Endothelial cell of umbilical vein (primary cell): ENCODE measurements around the gene TRAPPC2L. TPM values are rescaled to one million over a fixed set of nuclear protein-coding genes. Genes with fewer than 3 reads are reported as not detected.

Experiments
- BruUV-seq: library from RNA; stranded (reverse); fragments of 400-500 nt; replicated peaks from 2 replicates; lab custom pipeline; 2021; lab: Mats Ljungman, UMichigan
- CTCF ChIA-PET: fragments of 300-600, 350-600 bp; sonication (Branson Sonifier 250); formaldehyde crosslinking; loops from one replicate; lab custom pipeline; 2021; ENCODE audit warnings: antibody characterized with exemption, inconsistent platforms; lab: Charles Lee
- POLR2A ChIA-PET: fragments of 300-600, 350-600 bp; sonication (Branson Sonifier 250); formaldehyde crosslinking; loops from one replicate; lab custom pipeline; 2021; ENCODE audit warnings: antibody characterized with exemption, inconsistent platforms; lab: Charles Lee
- DNase-seq: peaks from one replicate; pipeline ENCODE4 v3.0.0-alpha.2; 2011; ENCODE audit warnings: low read depth, low spot score
- FAIRE-seq: peaks from 2 replicates; lab custom pipeline; 2011; peaks lifted over from hg19 to GRCh38; lab: Jason Lieb, UNC
- H2AFZ ChIP-seq: 2 replicates; pipeline ENCODE4 v1.6.0; 2012; ENCODE audit warnings: low read depth, low read length, control low read depth, inconsistent platforms
- H3K27ac ChIP-seq: 2 replicates; pipeline ENCODE4 v1.5.1; 2011; ENCODE audit warnings: low read depth, mild to moderate bottlenecking, control low read depth, low read length, moderate library complexity; ENCODE audit not compliant: insufficient read depth
- H3K27me3 ChIP-seq, 2 experiments: 2 replicates each; pipeline versions ENCODE4 v1.6.0 to v1.6.1; 2011; ENCODE audit warnings: low read length in 2 of 2, mixed read lengths in 1 of 2; ENCODE audit not compliant: control insufficient read depth in 2 of 2, insufficient read depth in 2 of 2
- H3K36me3 ChIP-seq, 2 experiments: 2 replicates in 1 of 2; 3 replicates in 1 of 2; pipeline ENCODE4 v1.5.1; 2011; ENCODE audit warnings: low read length in 2 of 2, mild to moderate bottlenecking in 1 of 2, moderate library complexity in 1 of 2; ENCODE audit not compliant: control insufficient read depth in 2 of 2, insufficient read depth in 2 of 2; ENCODE audit errors: extremely low read depth in 1 of 2
- H3K4me1 ChIP-seq: 3 replicates; pipeline ENCODE4 v1.5.1; 2011; ENCODE audit warnings: mild to moderate bottlenecking, low read length; ENCODE audit not compliant: control insufficient read depth, insufficient read depth; ENCODE audit errors: extremely low read depth
- H3K4me2 ChIP-seq: 2 replicates; pipeline ENCODE4 v1.6.1; 2011; ENCODE audit warnings: low read length, control low read depth, mixed read lengths; ENCODE audit not compliant: insufficient read depth
- H3K4me3 ChIP-seq, 3 experiments: fragments of 200-600 bp in 1 of 3; sonication (generic), shearing (Covaris generic) in 1 of 3; replicated peaks in 1 of 3; 2 replicates each; pipeline ENCODE4 v1.5.1; 2011 to 2016; ENCODE audit warnings: control low read depth in 3 of 3, low read length in 3 of 3, mild to moderate bottlenecking in 2 of 3, inconsistent platforms in 1 of 3, low read depth in 1 of 3, moderate library complexity in 1 of 3; ENCODE audit not compliant: insufficient read depth in 1 of 3
- H3K79me2 ChIP-seq: 2 replicates; pipeline ENCODE4 v1.6.0; 2012; ENCODE audit warnings: low read length, inconsistent platforms; ENCODE audit not compliant: control insufficient read depth, insufficient read depth
- H3K9ac ChIP-seq: replicated peaks from 2 replicates; pipeline ENCODE3; 2011; ENCODE audit warnings: low read length, control low read depth; ENCODE audit not compliant: insufficient read depth; ENCODE audit errors: extremely low read depth
- H3K9me1 ChIP-seq: replicated peaks from 3 replicates; pipeline ENCODE4 v1.6.0; 2011; ENCODE audit warnings: mild to moderate bottlenecking, low read length; ENCODE audit not compliant: control insufficient read depth, insufficient read depth; ENCODE audit errors: extremely low read depth
- H3K9me3 ChIP-seq: replicated peaks from 2 replicates; pipeline ENCODE4 v1.5.1; 2012; ENCODE audit warnings: low read length, inconsistent platforms; ENCODE audit not compliant: control insufficient read depth, insufficient read depth
- H4K20me1 ChIP-seq: replicated peaks from 2 replicates; pipeline ENCODE3; 2011; ENCODE audit warnings: mild to moderate bottlenecking, low read length; ENCODE audit not compliant: control insufficient read depth, insufficient read depth; ENCODE audit errors: extremely low read depth
- CTCF ChIP-seq, 2 donors: IDR thresholded peaks; 1 replicate in 1 of 2; 2 replicates in 1 of 2; pipeline ENCODE4 v1.5.1; 2011; ENCODE audit warnings: low read length in 2 of 2, mild to moderate bottlenecking in 2 of 2, moderate library complexity in 2 of 2, control low read depth in 1 of 2, inconsistent platforms in 1 of 2, low read depth in 1 of 2; ENCODE audit not compliant: insufficient read depth in 1 of 2; ENCODE audit errors: extremely low read depth in 1 of 2
- EZH2 ChIP-seq: IDR thresholded peaks from 2 replicates; pipeline ENCODE4 v1.6.1; 2012; ENCODE audit warnings: borderline replicate concordance, low read depth, mild to moderate bottlenecking, moderate library complexity, low read length, inconsistent platforms; ENCODE audit not compliant: severe bottlenecking
- FOS ChIP-seq: IDR thresholded peaks from 2 replicates; pipeline ENCODE4 v1.6.1; 2011; ENCODE audit warnings: mild to moderate bottlenecking, low read length, moderate library complexity, borderline replicate concordance; ENCODE audit not compliant: insufficient read depth
- GATA2 ChIP-seq: IDR thresholded peaks from 2 replicates; pipeline ENCODE4 v1.7.0; 2011; ENCODE audit warnings: low read depth, mild to moderate bottlenecking, moderate library complexity, mixed read lengths, low read length; ENCODE audit not compliant: insufficient read length, insufficient read depth
- JUN ChIP-seq: IDR thresholded peaks from 2 replicates; pipeline ENCODE4 v1.6.1; 2011; ENCODE audit warnings: borderline replicate concordance, low read depth; ENCODE audit not compliant: insufficient read length, insufficient read depth
- MAX ChIP-seq: IDR thresholded peaks from 2 replicates; pipeline ENCODE4 v1.6.1; 2011; ENCODE audit not compliant: insufficient read depth, insufficient read length
- MYC ChIP-seq: IDR thresholded peaks from one replicate; pipeline ENCODE4 v1.6.1; 2011; ENCODE audit warnings: mild to moderate bottlenecking, low read depth, low read length
- POLR2A ChIP-seq: IDR thresholded peaks from 2 replicates; pipeline ENCODE4 v1.6.1; 2012; ENCODE audit warnings: low read depth, mild to moderate bottlenecking, control low read depth, low read length
- POLR2AphosphoS5 ChIP-seq: IDR thresholded peaks from 2 replicates; pipeline ENCODE4 v1.6.1; 2012; ENCODE audit warnings: low read depth, mild to moderate bottlenecking, control low read depth, low read length, moderate library complexity; ENCODE audit not compliant: insufficient read depth
- dilution Hi-C: fragments of 300-500 bp; cut with MboI; formaldehyde crosslinking; loops from one replicate; pipeline ENCODE4 v1.15.0; 2019; ENCODE audit warnings: low sequenced_read_pairs; ENCODE audit not compliant: extremely low pct_ligation_motif_present
- intact Hi-C: fragments of 100-400 bp; cut with micrococcal nuclease; formaldehyde crosslinking; loops from one replicate; pipeline ENCODE4 v1.10.0; 2022
- polyA plus RNA-seq, 4 experiments: library from polyadenylated mRNA; depleted of rRNA in 3 of 4; stranded (reverse) in 3 of 4; unstranded in 1 of 4; fragments of >200 nt; gene quantifications; 2 replicates each; pipeline versions ENCODE4 v1.2.1 to v1.2.3, GENCODE V29; 2011 to 2012; ENCODE audit warnings: missing spikeins in 1 of 4
- total RNA-seq: library from RNA; stranded (reverse); gene quantifications from 2 replicates; pipeline ENCODE4 v1.2.3, GENCODE V29; 2021

TRAPPC2L gene
- total and polyA plus RNA-seq, 2 donors (not counting 3 experiments of a cell fraction or from before 2014, with no cell fraction given), result 61.9 to 131 TPM

DNA sequence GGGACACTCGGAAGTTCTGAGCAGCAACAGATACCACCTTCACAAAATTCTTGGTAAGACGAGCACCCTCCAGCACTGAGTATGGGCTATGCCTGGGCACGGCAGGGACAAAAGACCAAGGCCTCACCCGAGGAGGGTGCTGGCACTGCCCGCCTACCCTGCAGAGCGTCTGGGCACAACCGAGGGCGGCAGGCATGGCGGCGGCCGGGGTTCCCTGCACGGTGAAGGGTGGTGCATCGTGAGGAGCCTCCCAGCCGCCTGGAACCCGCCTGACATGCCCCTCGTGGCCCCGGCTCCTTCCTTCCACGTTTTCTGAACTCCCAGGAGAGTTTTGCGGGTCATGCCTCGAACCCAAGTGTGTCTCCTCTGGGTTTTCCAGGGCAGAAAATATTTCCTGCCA, 19.1 kb upstream of the TRAPPC2L start:
- BruUV-seq, result no TSS peak
- CTCF ChIA-PET, result no interaction called here
- no peak for TF ChIP-seq JUN
- no peak for TF ChIP-seq MYC
- TF ChIP-seq GATA2, result no peak
- no peak for TF ChIP-seq FOS
- TF ChIP-seq MAX, result no peak
- TF ChIP-seq EZH2, result no peak
- TF ChIP-seq CTCF (IDR thresholded peaks at IDR 0.05; ENCODE audit: extremely low read depth in 1 of 2, insufficient read depth in 1 of 2, low read depth in 1 of 2, low read length in 2 of 2), result no peak
- no peak for TF ChIP-seq POLR2A
- no peak for TF ChIP-seq POLR2AphosphoS5

More for the DNA sequence above, 19.1 kb upstream of the TRAPPC2L start:
- no peaks in the 10 kb centered on the region for H3K79me2 ChIP-seq
- intact Hi-C loops (no loop called here), dilution Hi-C loops (no loop called here)
- H3K36me3 ChIP-seq, result peaks cover 0 to 13% of the 10 kb centered on the region in 2 experiments
- no peak overlapping the region for H3K27ac ChIP-seq
- no peak overlapping the region for H3K9ac ChIP-seq
- FAIRE-seq (no peak), DNase-seq (no peak)
- no peaks in the 10 kb centered on the region for H3K9me3 ChIP-seq
- H3K9me1 ChIP-seq, result no peaks in the 10 kb centered on the region
- POLR2A ChIA-PET, result no interaction called here
- H4K20me1 ChIP-seq, result no peaks in the 10 kb centered on the region
- H3K4me2 ChIP-seq, result no peak overlapping the region
- H3K4me3 ChIP-seq, result no peak overlapping the region
- no peaks in the 10 kb centered on the region for H3K4me1 ChIP-seq
- H2AFZ ChIP-seq, result no peak overlapping the region
- no peaks in the 10 kb centered on the region for H3K27me3 ChIP-seq
